ENCODE measurements around the gene BID.

The BID gene

DNA sequence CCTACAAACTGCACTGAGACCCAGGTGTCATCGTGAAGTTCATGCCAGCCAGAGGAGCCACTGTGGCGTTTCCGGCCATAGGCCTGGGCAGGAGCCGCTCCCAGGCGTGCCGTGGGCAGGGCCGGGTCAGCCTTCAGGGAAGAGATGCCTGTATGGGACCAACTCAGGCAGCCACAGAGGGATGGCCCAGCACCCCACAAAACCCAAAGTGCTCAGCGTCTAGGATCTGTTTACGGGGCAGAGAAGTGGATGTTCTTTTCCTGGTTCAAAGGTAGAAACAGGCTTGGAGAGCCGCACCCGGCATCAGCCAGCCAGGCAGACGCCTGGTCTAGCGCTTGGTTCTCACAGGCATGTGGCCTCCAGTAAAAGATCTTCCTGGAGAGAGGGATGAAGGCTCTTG, 8.4 kb upstream of the BID start:
- DNase-seq: no peak

GRCh38 chr22:17782158-17782557, 7.9 kb upstream of the BID start:
- DNase-seq: no peak

DNA sequence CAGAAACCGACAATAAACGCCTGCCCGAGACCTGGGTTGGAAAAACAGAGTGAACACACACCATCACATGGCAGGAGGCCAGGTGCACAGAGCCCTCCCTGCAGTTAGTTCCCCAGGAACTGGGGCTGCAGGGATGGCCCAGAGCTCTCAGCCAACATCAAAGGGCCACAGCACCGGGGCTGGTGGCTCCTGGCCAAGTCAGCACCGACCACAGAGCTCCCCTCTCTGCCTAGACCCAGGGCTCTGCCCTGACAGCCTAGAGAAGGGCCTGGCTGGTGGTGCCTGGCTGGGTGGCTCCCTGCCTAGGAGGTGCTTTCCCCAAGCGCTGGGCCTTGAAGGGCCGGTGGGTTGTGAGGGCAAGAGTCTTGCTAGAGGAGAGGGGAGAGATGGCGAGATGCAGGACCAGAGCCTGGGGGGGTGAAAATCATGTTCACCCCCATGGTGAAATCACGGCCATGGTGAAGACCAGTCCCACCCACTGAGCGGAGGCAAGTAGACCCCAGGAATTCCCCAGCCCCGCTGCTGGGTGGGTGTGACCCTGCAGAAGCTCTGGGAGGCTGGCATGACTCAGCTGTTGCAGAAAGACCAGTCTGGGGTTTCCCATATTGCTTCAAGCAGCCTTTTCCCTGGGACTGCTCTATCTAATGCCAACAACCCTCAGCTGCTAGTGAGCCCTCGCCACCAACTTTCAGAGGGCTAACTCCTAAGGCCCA, 7.2 kb upstream of the BID start:
- DNase-seq: peak; percentile 4

DNA sequence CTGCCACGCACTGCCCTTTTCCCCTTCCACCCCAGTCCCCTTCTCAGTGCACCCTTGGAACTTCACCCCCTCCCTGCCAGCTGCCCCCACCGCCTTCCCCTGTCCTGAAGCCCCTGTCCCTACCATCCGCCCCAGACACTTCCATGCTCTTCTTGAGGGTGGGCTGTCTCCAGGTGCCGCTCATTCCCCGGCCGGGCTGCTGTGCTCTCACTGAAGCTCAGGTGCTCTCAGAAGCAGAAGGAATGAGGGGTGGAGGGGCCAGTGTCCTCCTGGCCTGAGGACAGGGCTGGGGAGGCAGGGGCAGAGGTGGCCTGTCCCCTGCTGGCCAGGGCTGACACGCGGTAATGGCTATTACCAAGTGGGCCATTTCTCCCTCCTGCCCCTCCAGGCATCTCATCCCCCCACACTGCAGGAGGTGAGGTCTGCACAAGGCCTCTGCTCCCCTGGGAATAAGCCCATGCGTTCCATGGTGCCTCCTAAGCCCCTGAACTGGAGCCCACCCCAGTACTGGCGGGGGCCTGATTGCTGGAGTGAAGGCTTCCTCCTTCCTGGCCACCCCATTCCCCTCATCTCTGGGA, 6.6 kb upstream of the BID start:
- no peak for DNase-seq

DNA sequence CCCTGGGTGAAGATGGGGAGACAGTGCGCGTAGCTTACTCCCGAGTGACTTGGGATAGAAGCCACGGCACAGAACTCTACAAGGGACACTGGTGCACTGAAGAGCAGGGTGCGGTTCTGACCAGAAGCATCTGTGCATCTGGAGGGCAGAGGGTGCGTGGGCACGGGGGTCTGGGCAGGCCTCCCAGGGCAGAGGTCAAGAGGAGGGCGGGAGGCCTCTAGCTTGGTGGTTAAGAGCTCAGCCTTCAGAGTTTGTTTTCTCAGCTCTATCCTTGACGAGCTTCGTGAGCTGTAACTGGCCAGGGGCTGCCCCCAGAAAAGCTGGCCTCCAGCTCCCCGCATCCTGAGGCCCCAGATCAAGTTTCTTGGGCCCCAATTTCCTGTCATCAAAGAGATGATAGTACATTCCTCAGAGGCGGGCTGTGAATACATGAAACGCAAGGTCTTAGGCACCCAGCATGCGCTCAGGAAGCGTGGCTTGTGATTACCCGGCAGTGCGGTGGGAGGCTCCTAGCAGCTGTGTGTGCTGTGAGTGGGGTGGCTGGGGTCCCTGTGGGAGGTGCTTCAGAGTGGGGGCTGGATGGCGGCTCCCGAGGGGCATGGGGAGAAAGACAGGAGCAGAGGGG, 6.0 kb upstream of the BID start:
- DNase-seq: no peak

GRCh38 chr22:17779286-17780115, 5.2 kb upstream of the BID start:
- DNase-seq: no peak

- DNase-seq: no peak
Observed at GRCh38 chr22:17778412-17778976, 4.2 kb upstream of the BID start.

DNA sequence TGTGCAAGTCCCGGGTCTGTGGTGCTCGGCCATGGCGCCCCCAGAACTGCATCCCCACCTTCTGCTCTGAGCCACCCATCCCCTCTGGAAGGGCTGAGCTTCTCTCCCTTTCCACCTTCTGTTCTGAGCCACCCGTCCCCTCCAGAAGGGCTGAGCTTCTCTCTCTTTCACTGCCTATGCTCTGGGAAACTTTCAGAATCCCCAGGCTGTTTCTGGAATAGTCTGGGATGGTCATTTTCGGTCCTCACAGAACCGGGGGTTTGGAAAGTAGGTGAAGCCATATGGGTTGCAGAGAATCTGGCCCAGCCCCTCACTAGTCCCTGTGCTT, 3.4 kb upstream of the BID start:
- no peak for DNase-seq

DNA sequence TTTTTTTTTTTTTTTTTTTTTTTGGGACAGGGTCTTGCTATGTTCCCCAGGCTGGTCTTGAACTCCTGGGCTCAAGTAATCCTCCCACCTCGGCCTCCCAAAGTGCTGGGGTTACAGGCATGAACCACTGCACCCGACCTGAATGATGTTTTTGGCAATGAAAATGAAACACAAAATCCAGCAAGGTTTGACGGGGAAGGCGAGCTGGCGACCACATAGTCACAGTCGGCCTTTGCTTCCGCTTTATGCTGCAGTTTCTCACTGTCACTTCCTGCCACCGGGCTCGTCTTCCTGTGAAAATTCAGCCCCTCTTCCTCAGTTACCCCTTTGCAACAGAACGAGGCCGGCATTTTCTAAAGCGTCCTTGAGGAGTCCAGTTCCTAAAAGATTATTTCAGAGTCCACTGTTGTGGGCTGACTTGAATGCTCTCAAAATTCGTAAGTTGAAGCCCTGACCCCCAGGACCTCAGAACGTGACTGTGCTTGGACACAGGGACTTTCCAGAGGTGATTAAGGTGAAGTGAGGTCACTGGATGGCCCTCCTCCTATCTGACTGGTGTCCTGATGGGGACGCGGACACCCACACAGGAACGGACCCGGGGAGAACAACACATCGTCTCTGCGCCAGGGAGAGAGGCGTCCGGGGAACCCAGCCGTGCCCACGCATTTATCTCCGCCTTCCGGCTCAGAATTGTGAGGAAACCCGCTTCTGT, 2.9 kb upstream of the BID start:
- no peak for DNase-seq

DNA sequence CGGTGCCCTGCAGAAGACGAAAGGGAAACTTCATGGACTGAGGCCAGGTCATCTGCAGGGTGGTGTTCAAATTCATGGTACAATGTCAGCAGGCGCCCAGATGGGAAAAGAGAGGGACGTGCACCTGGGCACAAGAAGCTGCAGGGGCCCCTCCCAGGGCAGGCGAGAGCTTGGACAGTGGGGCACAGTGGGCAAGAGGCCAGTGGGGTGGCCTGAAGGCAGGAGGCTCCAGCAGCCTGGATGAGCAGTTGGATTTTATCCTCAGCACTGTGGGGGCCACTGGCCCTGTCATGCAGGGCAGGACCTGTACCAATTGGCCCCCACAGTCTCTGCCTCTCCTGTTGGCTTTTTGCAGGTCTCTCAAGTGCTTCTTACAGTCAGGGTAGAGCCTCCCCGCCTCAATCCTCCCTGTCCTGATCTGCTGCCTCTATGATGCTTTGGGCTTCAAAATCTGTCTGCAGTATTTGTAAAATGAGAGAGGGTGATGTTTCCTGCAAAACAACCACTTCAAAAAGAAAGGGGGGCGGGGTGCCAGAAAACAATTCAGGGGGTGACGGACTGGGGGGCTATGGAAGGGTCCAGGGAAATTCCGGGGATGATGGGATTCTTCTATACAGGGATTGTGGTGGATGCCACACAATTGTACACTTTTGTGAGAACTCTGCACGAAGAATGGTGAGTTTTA, 1.7 kb upstream of the BID start:
- DNase-seq: no peak

DNA sequence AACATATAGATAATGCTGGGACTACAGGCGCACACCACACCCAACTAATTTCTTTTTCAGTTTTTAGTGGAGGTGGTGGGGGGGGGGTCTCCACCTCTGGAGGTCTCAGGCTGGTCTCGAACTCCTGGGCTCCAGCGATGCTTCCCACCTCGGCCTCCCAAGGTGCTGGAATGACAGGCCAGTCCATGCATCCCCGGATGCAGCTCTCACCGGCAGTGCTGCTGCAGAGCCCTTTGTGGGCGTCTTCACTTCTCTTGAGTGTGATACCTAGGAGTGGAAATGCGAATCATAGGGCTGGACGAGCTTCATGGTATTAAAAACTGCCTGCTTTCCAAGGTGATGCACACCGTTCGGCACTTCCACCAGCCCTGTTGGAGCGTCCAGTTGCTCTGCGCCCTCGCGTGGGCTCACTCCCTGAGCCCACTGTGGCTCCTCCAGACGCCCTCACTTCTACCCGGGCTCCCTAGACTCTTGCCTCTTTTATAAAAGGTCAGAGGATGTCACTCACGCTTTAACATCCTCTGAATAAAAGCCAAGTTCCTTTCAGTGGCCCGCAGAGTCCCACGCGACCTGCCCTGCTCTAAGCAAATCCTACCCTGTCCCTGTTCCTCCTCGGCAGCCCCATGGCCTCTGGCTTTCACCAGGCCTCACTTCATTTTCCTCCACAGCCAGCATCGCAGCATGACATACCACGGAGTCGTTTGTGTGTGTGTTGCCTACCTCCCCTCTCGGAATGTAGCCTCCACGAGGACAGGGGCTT, 837 bp upstream of the BID start:
- DNase-seq: no peak

GRCh38 chr22:17773606-17774205, 563 bp downstream of the BID start:
- DNase-seq: peak; percentile 40

DNA sequence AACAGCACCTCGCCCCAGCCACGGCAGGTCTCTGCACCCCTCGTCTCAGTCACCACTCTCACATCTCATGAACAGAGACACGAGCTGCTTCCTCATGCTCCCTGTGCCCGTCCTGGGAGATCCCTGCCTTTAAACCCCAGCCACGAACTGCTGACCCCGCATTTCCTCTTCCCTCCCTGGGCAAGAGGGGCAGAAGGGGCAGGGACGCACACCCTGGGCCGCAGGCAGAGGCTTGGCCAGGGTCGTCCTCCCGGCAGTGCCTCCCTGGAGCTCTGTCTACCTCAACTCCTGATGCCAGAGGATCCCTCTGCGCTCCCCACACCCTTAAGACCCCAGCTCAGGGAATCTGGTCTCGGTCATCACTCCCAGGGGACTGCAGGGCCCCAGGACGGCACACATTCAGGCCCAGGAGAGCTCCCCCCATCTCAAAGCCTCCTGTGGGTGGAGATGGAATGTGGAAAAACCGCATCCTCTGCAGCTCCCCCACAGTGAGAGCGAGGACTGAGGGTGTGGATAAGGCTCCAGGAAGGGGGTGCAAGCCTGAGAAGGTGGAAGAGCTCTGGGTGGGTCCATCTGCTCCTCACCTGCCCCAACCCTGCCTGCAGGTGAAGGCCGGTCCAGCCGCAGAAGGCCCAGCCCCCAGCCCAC, 1.2 kb downstream of the BID start:
- no peak for DNase-seq

- no peak for DNase-seq
Observed at GRCh38 chr22:17772249-17772957, 1.9 kb downstream of the BID start.

DNA sequence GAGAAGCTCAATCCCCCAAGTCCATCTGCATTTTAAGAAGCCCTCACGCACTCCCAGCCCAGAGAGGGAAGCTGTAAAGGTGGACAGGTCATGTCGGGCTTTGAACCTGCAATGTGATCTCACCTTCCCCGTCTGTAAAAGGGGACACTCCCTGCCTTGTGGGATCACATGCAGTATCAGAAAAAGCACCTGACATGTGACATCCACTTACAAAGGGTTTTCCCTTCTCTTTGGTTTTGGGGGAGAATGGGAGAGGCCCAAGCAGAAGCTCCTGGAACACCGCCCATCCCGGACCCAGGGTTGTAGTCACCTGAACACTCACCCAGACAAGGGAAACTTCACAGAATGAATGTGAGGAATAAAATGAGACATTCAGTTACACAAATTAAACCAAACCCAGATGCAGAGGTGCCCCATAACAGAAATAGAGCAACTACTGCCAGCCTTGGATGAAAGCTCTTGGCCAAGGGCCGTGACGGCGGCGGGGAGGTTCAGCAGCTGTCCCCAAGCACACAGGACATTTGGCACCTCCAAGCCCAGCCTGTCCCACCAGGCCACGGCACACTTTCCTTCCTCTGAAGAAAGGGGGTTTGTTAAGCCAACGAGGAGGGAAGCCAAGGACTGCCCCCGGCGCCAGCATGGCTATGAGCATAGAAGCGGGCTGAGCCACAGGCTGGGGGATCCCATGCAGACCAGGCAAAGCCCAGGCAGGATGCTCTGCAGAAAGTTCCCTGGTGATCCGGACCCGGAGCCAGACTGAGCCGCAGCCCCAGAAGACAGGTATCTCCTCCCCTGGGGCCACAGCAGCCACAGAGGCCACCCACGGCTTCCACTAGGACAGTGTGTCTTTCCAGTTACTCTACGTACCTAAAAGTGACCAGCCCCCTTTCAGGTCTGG, 3.8 kb downstream of the BID start:
- no peak for DNase-seq

DNA sequence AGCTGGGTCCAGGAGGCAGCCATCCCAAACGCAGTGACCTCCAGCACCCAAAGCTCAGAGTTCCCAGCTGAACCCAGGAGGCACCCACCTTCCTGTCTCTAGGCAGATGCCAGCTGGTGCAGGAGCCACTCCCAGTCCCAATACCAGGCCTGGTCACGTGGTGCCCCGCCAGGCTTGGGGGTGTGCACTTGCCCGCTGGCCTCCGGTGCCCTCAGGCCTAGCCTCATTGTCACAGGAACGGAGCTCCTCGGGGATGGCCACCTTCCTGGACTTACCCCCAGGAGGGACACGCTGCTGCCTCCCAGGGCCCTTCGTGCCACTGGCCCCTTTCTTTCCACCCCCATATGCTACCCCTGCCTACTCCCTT, 4.6 kb downstream of the BID start:
- DNase-seq: no peak

DNA sequence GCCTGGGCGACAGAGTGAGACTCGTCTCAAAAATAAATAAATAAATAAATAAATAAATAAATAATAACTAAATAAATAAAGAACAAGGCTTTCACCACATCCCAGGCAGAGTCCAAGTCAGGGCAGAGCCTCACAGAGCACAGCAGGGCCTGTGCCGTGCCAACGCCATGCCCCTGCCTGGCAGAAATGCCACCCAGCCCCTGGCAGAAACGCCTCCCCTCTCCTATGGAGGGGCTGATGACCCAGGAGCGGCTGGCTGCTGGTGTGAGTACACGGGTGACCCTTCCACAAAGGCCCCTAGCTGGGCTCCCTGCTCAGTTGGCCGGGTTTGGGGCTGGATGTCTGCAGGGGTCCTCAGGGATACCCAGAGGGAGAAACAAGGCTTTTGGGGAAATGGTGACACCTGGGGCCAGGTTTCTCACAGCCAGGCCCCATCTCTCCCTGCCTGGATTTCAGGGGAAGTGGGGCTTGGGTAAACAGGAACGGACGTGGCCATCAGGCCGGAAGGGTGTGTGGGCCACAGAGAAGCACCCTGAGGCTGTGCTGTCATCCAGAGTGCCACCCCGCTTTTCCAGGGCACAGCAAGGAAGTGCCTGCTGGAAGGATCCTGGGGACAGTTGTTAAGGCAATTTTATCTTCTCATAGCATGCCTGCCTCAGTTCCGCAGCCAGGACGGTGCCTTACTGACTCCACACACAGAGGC, 5.1 kb downstream of the BID start:
- no peak for DNase-seq
